Retinal pigment epithelial cell (primary cell): Measurements from ENCODE around the gene CREB3L2.

Experiments
- DNase-seq: peaks from one replicate; pipeline ENCODE4 v3.0.0-alpha.2; 2010; ENCODE audit warnings: low read depth
- H3K4me3 ChIP-seq: 2 replicates; pipeline ENCODE4 v1.5.1; 2011; ENCODE audit warnings: mild to moderate bottlenecking, low read length, control low read depth, moderate library complexity
- CTCF ChIP-seq: conservative IDR thresholded peaks from 2 replicates; pipeline ENCODE4 v1.5.1; 2011; ENCODE audit warnings: low read depth, low read length, control low read depth, inconsistent platforms

The CREB3L2 gene

GRCh38 chr7:137990251-137990941 lies 11.5 kb downstream of the CREB3L2 start:
- DNase-seq, result peak; percentile 93
- H3K4me3 ChIP-seq, result no peak overlapping the region
- TF ChIP-seq CTCF, result no peak

GRCh38 chr7:137989590-137989989 lies 12.3 kb downstream of the CREB3L2 start:
- no peak for DNase-seq
- no peak overlapping the region for H3K4me3 ChIP-seq
- no peak for TF ChIP-seq CTCF

GRCh38 chr7:137989094-137989493 lies 12.8 kb downstream of the CREB3L2 start:
- no peak for DNase-seq
- H3K4me3 ChIP-seq, result no peak overlapping the region
- TF ChIP-seq CTCF, result no peak

GRCh38 chr7:137987968-137988367 lies 13.9 kb downstream of the CREB3L2 start:
- no peak overlapping the region for H3K4me3 ChIP-seq
- no peak for DNase-seq
- no peak for TF ChIP-seq CTCF

GRCh38 chr7:137987563-137987962 lies 14.3 kb downstream of the CREB3L2 start:
- TF ChIP-seq CTCF, result no peak
- DNase-seq, result no peak
- H3K4me3 ChIP-seq, result no peak overlapping the region

GRCh38 chr7:137987018-137987349 lies 14.9 kb downstream of the CREB3L2 start:
- no peak overlapping the region for H3K4me3 ChIP-seq
- no peak for DNase-seq
- no peak for TF ChIP-seq CTCF

GRCh38 chr7:137986252-137987017 lies 15.5 kb downstream of the CREB3L2 start:
- no peak for TF ChIP-seq CTCF
- no peak for DNase-seq
- no peak overlapping the region for H3K4me3 ChIP-seq
